K562 (cell line): ENCODE measurements around the gene CYCS. TPM values are rescaled to one million over a fixed set of nuclear protein-coding genes. Genes with fewer than 3 reads are reported as not detected.
A peak's percentile ranks its signal among the peaks of the same experiment; 100 is the strongest.
"Not testable (repeated sequence)": the region's sequence is repeated elsewhere in the genome, so short reads cannot be mapped to it uniquely, and the experiment has no call there.

ENCODE experiments used
- ATAC-seq: fragments of 200-7000 bp; cut with Tn5 transposase; 3 replicates; pipeline ENCODE4 v1.9.1; 2020; ENCODE audit warnings: moderate library complexity
- BruUV-seq: library from RNA; stranded (reverse); fragments of 400-500 nt; replicated peaks from 2 replicates; lab custom pipeline; 2021; lab: Mats Ljungman, UMichigan
- CTCF ChIA-PET: fragments of 300-600 bp; formaldehyde crosslinking; extraction: SDS; loops from one replicate; lab custom pipeline; 2021; ENCODE audit warnings: low intra/inter-chr PET ratio; lab: Yijun Ruan, JAX
- POLR2A ChIA-PET: fragments of 300-600, 350-650 bp; sonication (Branson Sonifier 250); formaldehyde crosslinking; extraction: SDS; loops from one replicate; lab custom pipeline; 2021; ENCODE audit warnings: antibody characterized with exemption, inconsistent platforms; lab: Yijun Ruan, JAX
- DNase-seq, 4 experiments: peaks; one replicate each; pipeline versions ENCODE4 v3.0.0 to v3.0.0-alpha.2; 2011 to 2018; ENCODE audit warnings: low spot score in 3 of 4, mixed read lengths in 3 of 4; ENCODE audit errors: extremely low read depth in 1 of 4
- FAIRE-seq: peaks from 2 replicates; lab custom pipeline; 2011; peaks lifted over from hg19 to GRCh38; lab: Jason Lieb, UNC
- H2AFZ ChIP-seq: 2 replicates; pipeline ENCODE4 v1.6.0; 2011; ENCODE audit warnings: low read depth, low read length, control low read depth, inconsistent platforms
- H3K27ac ChIP-seq: fragments of 200-600 bp; 3 replicates; pipeline ENCODE4 v1.8.0; 2011; ENCODE audit warnings: low read depth, mild to moderate bottlenecking, control low read depth, inconsistent platforms, low read length, moderate library complexity, mixed read lengths; ENCODE audit errors: extremely low read depth
- H3K27me3 ChIP-seq, 2 experiments: fragments of 300-600 bp in 1 of 2; 2 replicates in 1 of 2; 3 replicates in 1 of 2; pipeline versions ENCODE4 v1.6.0 to v1.8.0; 2011; ENCODE audit warnings: inconsistent platforms in 2 of 2, low read length in 2 of 2, mild to moderate bottlenecking in 1 of 2, mixed read lengths in 1 of 2, moderate library complexity in 1 of 2; ENCODE audit not compliant: control insufficient read depth in 2 of 2, insufficient read depth in 2 of 2
- H3K36me3 ChIP-seq: fragments of 300-600 bp; 3 replicates; pipeline ENCODE4 v1.8.0; 2011; ENCODE audit warnings: mild to moderate bottlenecking, low read length, inconsistent platforms; ENCODE audit not compliant: control insufficient read depth, insufficient read depth
- H3K4me1 ChIP-seq, 2 experiments: fragments of 200-600 bp in 1 of 2; replicated peaks in 1 of 2; 2 replicates in 1 of 2; 3 replicates in 1 of 2; pipeline versions ENCODE4 v1.5.1 to v1.8.0; 2011; ENCODE audit warnings: inconsistent platforms in 2 of 2, low read length in 2 of 2, mild to moderate bottlenecking in 1 of 2, mixed read lengths in 1 of 2, moderate library complexity in 1 of 2; ENCODE audit not compliant: control insufficient read depth in 2 of 2, insufficient read depth in 2 of 2
- H3K4me2 ChIP-seq: 2 replicates; pipeline ENCODE4 v1.6.1; 2011; ENCODE audit warnings: low read length, control low read depth, inconsistent platforms, mixed read lengths; ENCODE audit not compliant: insufficient read depth
- H3K4me3 ChIP-seq: fragments of 200-600 bp; sonication (generic), shearing (Covaris generic); 2 replicates; pipeline ENCODE4 v1.5.1; 2016; ENCODE audit warnings: control low read depth, inconsistent platforms
- H3K79me2 ChIP-seq: fragments of 200-600 bp; 3 replicates; pipeline ENCODE4 v1.8.0; 2011; ENCODE audit warnings: low read length, inconsistent platforms; ENCODE audit not compliant: control insufficient read depth, insufficient read depth
- H3K9ac ChIP-seq, 2 experiments: 2 replicates each; pipeline versions ENCODE4 v1.6.0 to v1.6.1; 2011; ENCODE audit warnings: low read depth in 2 of 2, low read length in 2 of 2, control low read depth in 1 of 2, inconsistent platforms in 1 of 2, mild to moderate bottlenecking in 1 of 2, mixed read lengths in 1 of 2; ENCODE audit not compliant: insufficient read depth in 1 of 2
- H3K9me1 ChIP-seq: one replicate; pipeline ENCODE4 v1.6.0; 2011; ENCODE audit warnings: inconsistent platforms, mild to moderate bottlenecking, low read length, moderate library complexity; ENCODE audit not compliant: control insufficient read depth, insufficient read depth
- H3K9me3 ChIP-seq: replicated peaks from 2 replicates; pipeline ENCODE4 v1.5.1; 2011; ENCODE audit warnings: low read depth, low read length, inconsistent platforms; ENCODE audit not compliant: control insufficient read depth, insufficient read depth
- H4K20me1 ChIP-seq: replicated peaks from 2 replicates; pipeline ENCODE4 v1.6.1; 2011; ENCODE audit warnings: low read length, inconsistent platforms, mixed read lengths; ENCODE audit not compliant: control insufficient read depth, insufficient read depth
- CAMTA2 ChIP-seq: fragments of 250-450 bp; sonication (Bioruptor Pico); conservative IDR thresholded peaks from 2 replicates; pipeline ENCODE4 v1.5.1; 2022
- FOSL1 ChIP-seq: fragments of 200-800 bp; sonication (Bioruptor generic); conservative IDR thresholded peaks from 2 replicates; pipeline ENCODE4 v1.6.1; 2016; ENCODE audit warnings: missing genetic modification characterization, missing compliant biosample characterization
- MAFF ChIP-seq: IDR thresholded peaks from 2 replicates; pipeline ENCODE4 v1.6.1; 2012; ENCODE audit warnings: low read length, improper control_type of control experiment
- MBD2 ChIP-seq: sonication (generic); IDR thresholded peaks from 2 replicates; pipeline ENCODE4 v1.6.1; 2016; ENCODE audit warnings: low read depth, borderline replicate concordance
- NCOR1 ChIP-seq: fragments of 450-650 bp; IDR thresholded peaks from 2 replicates; pipeline ENCODE4 v1.6.1; 2016; ENCODE audit warnings: mild to moderate bottlenecking, moderate library complexity
- TBP ChIP-seq: optimal IDR thresholded peaks from 2 replicates; pipeline ENCODE3; 2011; ENCODE audit warnings: low read depth, low read length, improper control_type of control experiment
- ZFP36 ChIP-seq: fragments of 150-350 bp; IDR thresholded peaks from 2 replicates; pipeline ENCODE4 v1.6.1; 2018; ENCODE audit warnings: low read length, low read depth; ENCODE audit not compliant: partially characterized antibody
- WGBS: fragments of 100-300 bp; shearing (Covaris generic); methylation state at CpG from one replicate; pipeline ENCODE4 v1.1.6; 2016; ENCODE audit warnings: low coverage, mixed read lengths; ENCODE audit not compliant: insufficient coverage; ENCODE audit errors: missing lambda C conversion rate; 5-methylcytosine and 5-hydroxymethylcytosine counted together
- in situ Hi-C: fragments of 300-500 bp; cut with MboI; formaldehyde crosslinking; loops from 4 replicates; pipeline ENCODE4 v1.15.0; 2018; ENCODE audit warnings: inconsistent platforms, mixed read lengths
- intact Hi-C: fragments of 100-400 bp; cut with micrococcal nuclease; formaldehyde crosslinking; loops from 2 replicates; pipeline ENCODE4 v1.14.2; 2022
- polyA plus RNA-seq, 8 experiments: library from polyadenylated mRNA; depleted of rRNA in 4 of 8; stranded (reverse) in 5 of 8; unstranded in 3 of 8; fragments of >200 nt; fragmentation: Nextera tagmentation in 2 of 8; fragmentation: Illumina TruSeq in 1 of 8; extraction: Ambion mirVana in 2 of 8; extraction: Trizol in 1 of 8; gene quantifications; 2 replicates each; pipeline versions ENCODE4 v1.2.1 to v1.2.3, GENCODE V29; 2011 to 2014; ENCODE audit warnings: inconsistent platforms in 1 of 8, missing spikeins in 1 of 8
- total RNA-seq, 7 experiments: library from RNA; depleted of rRNA in 6 of 7; stranded (reverse); fragments of >200 nt in 6 of 7; fragmentation: Illumina TruSeq in 2 of 7; extraction: Trizol in 2 of 7; gene quantifications; 2 replicates each; pipeline versions ENCODE4 v1.2.1 to v1.2.3, GENCODE V29; 2011 to 2021; ENCODE audit warnings: low replicate concordance in 1 of 7
- TF ChIP-seq, protein P1 (sequence below), 2 experiments: fragments of 450-650 bp in 1 of 2; sonication (generic) in 1 of 2; formaldehyde crosslinking in 1 of 2; IDR thresholded peaks in 1 of 2; conservative IDR thresholded peaks in 1 of 2; 2 replicates each; pipeline versions ENCODE4 v1.6.1 to v1.8.1; 2016 to 2023; ENCODE audit warnings: mild to moderate bottlenecking in 2 of 2, moderate library complexity in 2 of 2, inconsistent platforms in 1 of 2, missing genetic modification reagents in 1 of 2
- TF ChIP-seq, protein P2 (sequence below): fragments of 250-450 bp; sonication (Bioruptor Pico); IDR thresholded peaks from 2 replicates; pipeline ENCODE4 v1.8.0; 2021; ENCODE audit warnings: borderline replicate concordance, mild to moderate bottlenecking, moderate library complexity; ENCODE audit not compliant: poor library complexity, severe bottlenecking
- TF ChIP-seq, protein P3 (sequence below): fragments of 450-650 bp; IDR thresholded peaks from 2 replicates; pipeline ENCODE4 v1.6.1; 2018; ENCODE audit not compliant: partially characterized antibody

CYCS gene
- total and polyA plus RNA-seq, 9 of the 15 experiments (the other 6 are each of a cell fraction or from before 2014, with no cell fraction given), result 206 to 1,425 (median 438) TPM

DNA sequence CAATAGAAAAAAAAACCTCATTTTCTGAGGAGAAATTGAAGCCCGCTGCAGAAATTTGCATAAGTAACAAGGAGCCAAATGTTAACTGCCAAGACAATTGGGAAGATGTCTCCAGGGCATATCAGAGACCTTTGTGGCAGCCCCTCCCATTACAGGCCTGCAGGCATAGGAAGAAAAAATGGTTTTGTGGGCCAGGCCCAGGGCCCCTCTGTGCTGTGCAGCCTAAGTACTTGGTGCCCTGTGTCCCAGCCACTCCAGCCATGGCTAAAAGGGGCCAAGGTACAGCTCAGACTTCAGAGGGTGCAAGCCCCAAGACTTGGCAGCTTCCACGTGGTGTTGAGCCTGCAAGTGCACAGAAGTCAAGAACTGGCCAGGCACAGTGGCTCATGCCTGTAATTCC, 14.5 kb downstream of the CYCS start:
- H3K4me1 ChIP-seq, BruUV-seq, FAIRE-seq, H3K36me3 ChIP-seq, H3K9me3 ChIP-seq, H3K27me3 ChIP-seq, H3K9ac ChIP-seq, H4K20me1 ChIP-seq, H3K9me1 ChIP-seq, H2AFZ ChIP-seq, CTCF ChIA-PET, H3K79me2 ChIP-seq, H3K4me3 ChIP-seq, DNase-seq, intact Hi-C loops, H3K27ac ChIP-seq, H3K4me2 ChIP-seq, ATAC-seq, in situ Hi-C loops: not testable (repeated sequence)
- whole genome bisulfite sequencing, result 42% methylated on average over 2 of the region's 2 CpGs
- TF ChIP-seq, protein P1, sequence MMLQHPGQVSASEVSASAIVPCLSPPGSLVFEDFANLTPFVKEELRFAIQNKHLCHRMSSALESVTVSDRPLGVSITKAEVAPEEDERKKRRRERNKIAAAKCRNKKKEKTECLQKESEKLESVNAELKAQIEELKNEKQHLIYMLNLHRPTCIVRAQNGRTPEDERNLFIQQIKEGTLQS (IDR thresholded peaks at IDR 0.05), result 0 out of 2 replicates have a peak, but pooled peaks have one; percentile 4
- TF ChIP-seq, protein P1 (CRISPR knock-in tag; conservative IDR thresholded peaks at IDR 0.05), result not testable (repeated sequence)
- TF ChIP-seq ZFP36, result peak; percentile 60
- POLR2A ChIA-PET, result interaction anchor here (1.0 to 1.3 kb wide), 3 partner anchors 9 to 316 kb away, joined by 3 to 6 read pairs (median 3); no protein-coding TSS in a partner anchor

DNA sequence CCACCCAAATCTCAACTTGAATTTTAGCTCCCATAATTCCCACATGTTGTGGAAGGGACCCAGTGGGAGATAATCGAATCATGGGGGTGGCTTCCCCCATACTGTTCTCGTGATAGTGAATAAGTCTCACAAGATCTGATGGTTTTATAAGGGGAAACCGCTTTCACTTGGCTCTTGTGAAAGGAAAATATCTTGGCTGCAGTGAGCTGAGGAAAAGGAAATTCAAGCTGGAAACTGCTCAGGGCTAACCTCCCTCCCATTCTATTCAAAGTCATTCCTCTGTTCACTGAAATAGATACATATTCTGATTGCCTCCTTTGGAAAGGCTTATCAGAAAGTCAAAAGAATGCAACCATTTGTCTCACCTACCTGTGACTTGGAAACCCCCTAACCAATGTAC, 15.8 kb downstream of the CYCS start:
- no peak overlapping the region for H3K27ac ChIP-seq
- no TSS peak for BruUV-seq
- H3K9me1 ChIP-seq, result no peaks in the 10 kb centered on the region
- H3K4me3 ChIP-seq, result no peak overlapping the region
- H3K79me2 ChIP-seq, result no peaks in the 10 kb centered on the region
- H3K27me3 ChIP-seq, result no peaks in the 10 kb centered on the region
- no peaks in the 10 kb centered on the region; the same call in 2 of the 3 replicates for H3K36me3 ChIP-seq
- DNase-seq (no peak), FAIRE-seq (no peak), ATAC-seq (no peak)
- CTCF ChIA-PET, result no interaction called here
- 7% methylated on average over 3 of the region's 3 CpGs for WGBS
- no peak overlapping the region for H3K4me2 ChIP-seq
- H3K4me1 ChIP-seq, result peaks cover 0 to 2% of the 10 kb centered on the region in 2 experiments; a peak in 2 of 5 replicates
- no peak overlapping the region for H3K9ac ChIP-seq
- H2AFZ ChIP-seq, result no peak overlapping the region
- H4K20me1 ChIP-seq, result no peaks in the 10 kb centered on the region
- POLR2A ChIA-PET, result interaction anchor here (0.6 to 0.8 kb wide), 2 partner anchors 10 to 1221 kb away, joined by 3 read pairs; no protein-coding TSS in a partner anchor
- in situ Hi-C loops, result no loop called here
- no peaks in the 10 kb centered on the region; the same call in 1 of the 2 replicates for H3K9me3 ChIP-seq
- intact Hi-C loops, result no loop called here
- TF ChIP-seq, protein P2, sequence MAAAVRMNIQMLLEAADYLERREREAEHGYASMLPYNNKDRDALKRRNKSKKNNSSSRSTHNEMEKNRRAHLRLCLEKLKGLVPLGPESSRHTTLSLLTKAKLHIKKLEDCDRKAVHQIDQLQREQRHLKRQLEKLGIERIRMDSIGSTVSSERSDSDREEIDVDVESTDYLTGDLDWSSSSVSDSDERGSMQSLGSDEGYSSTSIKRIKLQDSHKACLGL, result no peak
- TF ChIP-seq CAMTA2 (CRISPR knock-in tag) (no peak), FOSL1 (tag) (no peak), TBP (no peak), MAFF (no peak), NCOR1 (no peak), MBD2 (no peak)
- TF ChIP-seq, protein P3, sequence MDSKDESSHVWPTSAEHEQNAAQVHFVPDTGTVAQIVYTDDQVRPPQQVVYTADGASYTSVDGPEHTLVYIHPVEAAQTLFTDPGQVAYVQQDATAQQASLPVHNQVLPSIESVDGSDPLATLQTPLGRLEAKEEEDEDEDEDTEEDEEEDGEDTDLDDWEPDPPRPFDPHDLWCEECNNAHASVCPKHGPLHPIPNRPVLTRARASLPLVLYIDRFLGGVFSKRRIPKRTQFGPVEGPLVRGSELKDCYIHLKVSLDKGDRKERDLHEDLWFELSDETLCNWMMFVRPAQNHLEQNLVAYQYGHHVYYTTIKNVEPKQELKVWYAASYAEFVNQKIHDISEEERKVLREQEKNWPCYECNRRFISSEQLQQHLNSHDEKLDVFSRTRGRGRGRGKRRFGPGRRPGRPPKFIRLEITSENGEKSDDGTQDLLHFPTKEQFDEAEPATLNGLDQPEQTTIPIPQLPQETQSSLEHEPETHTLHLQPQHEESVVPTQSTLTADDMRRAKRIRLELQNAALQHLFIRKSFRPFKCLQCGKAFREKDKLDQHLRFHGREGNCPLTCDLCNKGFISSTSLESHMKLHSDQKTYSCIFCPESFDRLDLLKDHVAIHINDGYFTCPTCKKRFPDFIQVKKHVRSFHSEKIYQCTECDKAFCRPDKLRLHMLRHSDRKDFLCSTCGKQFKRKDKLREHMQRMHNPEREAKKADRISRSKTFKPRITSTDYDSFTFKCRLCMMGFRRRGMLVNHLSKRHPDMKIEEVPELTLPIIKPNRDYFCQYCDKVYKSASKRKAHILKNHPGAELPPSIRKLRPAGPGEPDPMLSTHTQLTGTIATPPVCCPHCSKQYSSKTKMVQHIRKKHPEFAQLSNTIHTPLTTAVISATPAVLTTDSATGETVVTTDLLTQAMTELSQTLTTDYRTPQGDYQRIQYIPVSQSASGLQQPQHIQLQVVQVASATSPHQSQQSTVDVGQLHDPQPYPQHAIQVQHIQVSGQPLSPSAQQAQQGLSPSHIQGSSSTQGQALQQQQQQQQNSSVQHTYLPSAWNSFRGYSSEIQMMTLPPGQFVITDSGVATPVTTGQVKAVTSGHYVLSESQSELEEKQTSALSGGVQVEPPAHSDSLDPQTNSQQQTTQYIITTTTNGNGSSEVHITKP, result no peak
